SK-N-MC (cell line): ENCODE results near the gene AP4E1.

Source experiments
- EZH2 ChIP-seq: fragments of 200-600 bp; sonication (generic); IDR thresholded peaks from one replicate; pipeline ENCODE4 v1.6.1; 2017; ENCODE audit warnings: antibody characterized with exemption
- POLR2AphosphoS5 ChIP-seq: IDR thresholded peaks from 2 replicates; pipeline ENCODE4 v1.6.1; 2012; ENCODE audit warnings: mild to moderate bottlenecking, low read depth, low read length, borderline replicate concordance

GRCh38 chr15:50977162-50977561, 68.7 kb downstream of the AP4E1 start:
- TF ChIP-seq POLR2AphosphoS5 = no peak
- TF ChIP-seq EZH2 = no peak
